Measurements from ENCODE around the gene OR2AT4. TPM values are rescaled to one million over a fixed set of nuclear protein-coding genes. Genes with fewer than 3 reads are reported as not detected.

The OR2AT4 gene
- total RNA-seq, 3 donors from 2014 or later (not counting 1 experiment from before 2014, with no cell fraction given), result not detected

DNA sequence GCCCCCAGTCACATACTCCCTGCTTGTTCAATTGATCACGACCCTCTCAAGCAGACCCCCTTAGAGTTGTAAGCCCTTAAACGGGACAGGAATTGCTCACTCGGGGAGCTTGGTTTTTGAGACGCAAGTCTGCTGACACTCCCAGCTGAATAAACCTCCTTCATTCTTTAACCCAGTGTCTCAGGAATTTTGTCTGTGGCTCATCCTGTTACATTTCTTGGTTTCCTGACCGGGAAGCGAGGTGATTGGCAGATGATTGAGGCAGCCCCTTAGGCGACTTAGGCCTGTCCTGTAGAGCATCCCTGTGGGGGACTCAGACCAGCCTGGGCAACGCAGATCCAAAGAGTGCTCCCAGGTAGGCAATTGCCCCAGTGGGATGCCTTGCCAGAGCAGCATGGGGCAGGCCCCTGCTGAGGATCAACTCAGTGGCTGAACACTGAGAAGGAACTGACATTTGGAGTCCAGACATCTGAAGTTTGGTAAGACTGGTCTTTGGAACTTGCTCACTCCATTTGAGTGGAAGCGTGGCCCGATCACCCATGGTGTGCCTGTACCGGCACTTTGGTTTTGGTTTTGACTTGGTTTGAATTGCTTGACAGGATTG is 56.4 kb downstream of the OR2AT4 start:
- TF ChIP-seq, protein P1, sequence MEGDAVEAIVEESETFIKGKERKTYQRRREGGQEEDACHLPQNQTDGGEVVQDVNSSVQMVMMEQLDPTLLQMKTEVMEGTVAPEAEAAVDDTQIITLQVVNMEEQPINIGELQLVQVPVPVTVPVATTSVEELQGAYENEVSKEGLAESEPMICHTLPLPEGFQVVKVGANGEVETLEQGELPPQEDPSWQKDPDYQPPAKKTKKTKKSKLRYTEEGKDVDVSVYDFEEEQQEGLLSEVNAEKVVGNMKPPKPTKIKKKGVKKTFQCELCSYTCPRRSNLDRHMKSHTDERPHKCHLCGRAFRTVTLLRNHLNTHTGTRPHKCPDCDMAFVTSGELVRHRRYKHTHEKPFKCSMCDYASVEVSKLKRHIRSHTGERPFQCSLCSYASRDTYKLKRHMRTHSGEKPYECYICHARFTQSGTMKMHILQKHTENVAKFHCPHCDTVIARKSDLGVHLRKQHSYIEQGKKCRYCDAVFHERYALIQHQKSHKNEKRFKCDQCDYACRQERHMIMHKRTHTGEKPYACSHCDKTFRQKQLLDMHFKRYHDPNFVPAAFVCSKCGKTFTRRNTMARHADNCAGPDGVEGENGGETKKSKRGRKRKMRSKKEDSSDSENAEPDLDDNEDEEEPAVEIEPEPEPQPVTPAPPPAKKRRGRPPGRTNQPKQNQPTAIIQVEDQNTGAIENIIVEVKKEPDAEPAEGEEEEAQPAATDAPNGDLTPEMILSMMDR (IDR thresholded peaks at IDR 0.05), result no peak
- H3K27ac Mint-ChIP-seq, result no peak overlapping the region

DNA sequence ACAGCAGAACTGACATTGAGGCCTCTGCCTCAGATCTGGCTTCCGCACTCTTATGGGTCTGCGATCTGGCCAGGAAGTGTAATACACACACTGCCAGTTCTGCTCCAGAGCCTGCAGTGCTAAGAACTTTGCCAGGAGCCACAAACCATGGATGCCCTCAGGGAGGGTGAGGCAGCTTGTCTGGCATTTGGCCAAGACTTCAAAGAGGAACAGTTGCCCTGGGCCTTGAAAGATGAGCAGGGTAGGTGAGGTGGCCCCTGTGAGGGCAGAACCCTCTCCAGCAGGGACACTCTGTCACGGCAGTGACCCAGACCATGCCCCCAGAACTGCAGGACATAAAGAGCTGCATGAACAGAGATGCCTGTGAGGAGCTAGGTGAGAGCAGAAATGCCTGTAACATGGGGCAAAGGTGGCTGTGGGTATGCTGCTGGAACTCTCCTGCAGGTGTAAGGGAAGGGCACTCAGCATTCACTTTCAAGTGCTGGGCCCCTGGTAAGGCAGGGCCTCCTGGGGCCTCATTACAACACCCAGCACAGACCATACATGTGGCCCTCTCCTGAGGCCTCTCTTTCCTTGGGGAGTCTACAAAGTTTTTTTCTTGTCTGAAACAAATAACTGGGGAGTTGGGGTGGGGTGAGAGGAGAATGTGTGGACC is 60.6 kb downstream of the OR2AT4 start:
- no peak for DNase-seq
- TF ChIP-seq, protein P1 (IDR thresholded peaks at IDR 0.05), result no peak
- 73% methylated on average over 3 of the region's 3 CpGs for WGBS (ENCODE audit: insufficient coverage)

More for the DNA sequence above, 56.4 kb downstream of the OR2AT4 start:
- DNase-seq, result no peak
- Histone ChIP-seq H3K9me3 (ENCODE audit: control insufficient read depth, insufficient read depth, low read length) (no peaks in the 10 kb centered on the region), H3K27me3 (ENCODE audit: control insufficient read depth, insufficient read depth, low read length) (no peaks in the 10 kb centered on the region), H3K4me1 (ENCODE audit: control insufficient read depth, insufficient read depth, low read length) (no peaks in the 10 kb centered on the region), H3K27ac (ENCODE audit: low read length) (no peak overlapping the region), H3K4me3 (ENCODE audit: low read length) (no peak overlapping the region), H3K36me3 (ENCODE audit: control insufficient read depth, insufficient read depth, low read length) (no peaks in the 10 kb centered on the region)
- H3K4me3 Mint-ChIP-seq, result no peak overlapping the region
- ATAC-seq, result no peak
- peaks cover 5 to 15% of the 10 kb centered on the region in 2 donors for H3K27me3 Mint-ChIP-seq (ENCODE audit: low read depth in 2 of 2)
- no peaks in the 10 kb centered on the region for H3K36me3 Mint-ChIP-seq
- intact Hi-C loops (cut with micrococcal nuclease), result no loop called here
- no peaks in the 10 kb centered on the region for H3K9me3 Mint-ChIP-seq
- WGBS (ENCODE audit: insufficient coverage), result 95% methylated on average over 11 of the region's 11 CpGs
- no peaks in the 10 kb centered on the region for H3K4me1 Mint-ChIP-seq

DNA sequence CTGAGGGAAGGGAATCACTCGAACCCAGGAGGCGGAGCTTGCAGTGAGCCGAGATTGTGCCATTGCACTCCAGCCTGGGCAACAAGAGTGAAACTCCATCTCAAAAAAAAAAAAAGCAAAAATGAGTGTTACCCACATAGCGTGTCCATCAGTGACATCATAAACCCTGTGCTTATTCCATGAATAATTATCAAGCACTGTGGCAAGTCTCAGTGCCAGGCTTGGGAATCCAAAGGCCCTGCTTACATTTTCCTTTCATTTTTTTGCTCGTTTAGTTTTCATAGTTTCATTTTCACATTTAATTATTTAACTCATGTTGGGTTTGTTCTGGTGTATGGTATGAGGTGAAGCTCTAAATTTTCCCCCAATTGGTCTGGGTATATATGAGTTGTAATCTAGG is 61.4 kb downstream of the OR2AT4 start:
- H3K27me3 ChIP-seq (ENCODE audit: control insufficient read depth, insufficient read depth, low read length), result no peaks in the 10 kb centered on the region
- H3K9me3 Mint-ChIP-seq, result no peaks in the 10 kb centered on the region
- H3K4me3 Mint-ChIP-seq, result no peak overlapping the region
- H3K36me3 ChIP-seq (ENCODE audit: control insufficient read depth, insufficient read depth, low read length), result no peaks in the 10 kb centered on the region
- intact Hi-C loops (cut with micrococcal nuclease), result no loop called here
- no peaks in the 10 kb centered on the region for H3K36me3 Mint-ChIP-seq
- no peak overlapping the region for H3K4me3 ChIP-seq (ENCODE audit: low read length)
- ATAC-seq (no peak), DNase-seq (no peak)
- peaks cover 0 to 2% of the 10 kb centered on the region in 2 donors for H3K27me3 Mint-ChIP-seq (ENCODE audit: low read depth in 2 of 2)
- no peaks in the 10 kb centered on the region for H3K4me1 ChIP-seq (ENCODE audit: control insufficient read depth, insufficient read depth, low read length)
- H3K27ac ChIP-seq (ENCODE audit: low read length), result no peak overlapping the region
- no peaks in the 10 kb centered on the region for H3K9me3 ChIP-seq (ENCODE audit: control insufficient read depth, insufficient read depth, low read length)
- H3K4me1 Mint-ChIP-seq, result no peaks in the 10 kb centered on the region
- WGBS (ENCODE audit: insufficient coverage), result 96% methylated on average over 4 of the region's 5 CpGs
- H3K27ac Mint-ChIP-seq, result no peak overlapping the region
- TF ChIP-seq, protein P1 (IDR thresholded peaks at IDR 0.05), result no peak

More for the DNA sequence above, 60.6 kb downstream of the OR2AT4 start:
- Mint-ChIP-seq H3K4me1 (no peaks in the 10 kb centered on the region), H3K9me3 (no peaks in the 10 kb centered on the region), H3K4me3 (no peak overlapping the region), H3K36me3 (no peaks in the 10 kb centered on the region), H3K27ac (no peak overlapping the region), H3K27me3 (ENCODE audit: low read depth in 2 of 2) (peaks cover 2 to 6% of the 10 kb centered on the region in 2 donors)
- H3K27me3 ChIP-seq (ENCODE audit: control insufficient read depth, insufficient read depth, low read length), result no peaks in the 10 kb centered on the region
- intact Hi-C loops (cut with micrococcal nuclease), result no loop called here
- no peaks in the 10 kb centered on the region for H3K9me3 ChIP-seq (ENCODE audit: control insufficient read depth, insufficient read depth, low read length)
- H3K27ac ChIP-seq (ENCODE audit: low read length), result no peak overlapping the region
- H3K4me1 ChIP-seq (ENCODE audit: control insufficient read depth, insufficient read depth, low read length), result no peaks in the 10 kb centered on the region
- no peaks in the 10 kb centered on the region for H3K36me3 ChIP-seq (ENCODE audit: control insufficient read depth, insufficient read depth, low read length)
- H3K4me3 ChIP-seq (ENCODE audit: low read length), result no peak overlapping the region
- peak in 1 of 3 donors; percentile 29 for ATAC-seq
